HepG2 (cell line): ENCODE data around the gene DGKD. TPM values are rescaled to one million over a fixed set of nuclear protein-coding genes. Genes with fewer than 3 reads are reported as not detected.

ENCODE experiments used
- CEBPG ChIP-seq: IDR thresholded peaks from 2 replicates; pipeline ENCODE4 v1.6.1; 2016
- GTF3A ChIP-seq: sonication (generic); formaldehyde crosslinking; conservative IDR thresholded peaks from 2 replicates; pipeline ENCODE4 v1.4.0; 2020; ENCODE audit warnings: mild to moderate bottlenecking, missing genetic modification reagents
- HIVEP1 ChIP-seq: sonication (generic); formaldehyde crosslinking; IDR thresholded peaks from 2 replicates; pipeline ENCODE4 v1.4.0; 2020; ENCODE audit warnings: mild to moderate bottlenecking, missing genetic modification reagents
- HMG20A ChIP-seq: IDR thresholded peaks from 2 replicates; pipeline ENCODE4 v1.6.1; 2016; ENCODE audit warnings: borderline replicate concordance
- JUNB ChIP-seq: sonication (generic); formaldehyde crosslinking; IDR thresholded peaks from 2 replicates; pipeline ENCODE4 v1.8.0; 2022; ENCODE audit warnings: missing genetic modification reagents, mild to moderate bottlenecking, borderline replicate concordance
- MATR3 ChIP-seq: sonication (generic); formaldehyde crosslinking; IDR thresholded peaks from 2 replicates; pipeline ENCODE4 v1.4.0; 2020; ENCODE audit warnings: missing genetic modification reagents
- MIER3 ChIP-seq: IDR thresholded peaks from 2 replicates; pipeline ENCODE4 v1.6.1; 2016; ENCODE audit warnings: missing compliant biosample characterization, borderline replicate concordance
- PBX3 ChIP-seq: sonication (generic); formaldehyde crosslinking; IDR thresholded peaks from 2 replicates; pipeline ENCODE4 v1.8.1; 2023; ENCODE audit warnings: missing genetic modification reagents, inconsistent platforms, borderline replicate concordance
- PHF8 ChIP-seq: sonication (generic); formaldehyde crosslinking; IDR thresholded peaks from 2 replicates; pipeline ENCODE4 v1.5.0; 2020; ENCODE audit warnings: missing genetic modification reagents
- POLR2A ChIP-seq, 2 experiments: IDR thresholded peaks; 2 replicates each; pipeline ENCODE4 v1.6.1; 2011; ENCODE audit warnings: low read depth in 2 of 2, low read length in 2 of 2, mild to moderate bottlenecking in 1 of 2, moderate library complexity in 1 of 2; ENCODE audit not compliant: insufficient read depth in 1 of 2
- RFX1 ChIP-seq: fragments of 450-650 bp; IDR thresholded peaks from 2 replicates; pipeline ENCODE4 v1.6.1; 2017
- SALL2 ChIP-seq: sonication (generic); formaldehyde crosslinking; IDR thresholded peaks from 2 replicates; pipeline ENCODE4 v1.8.1; 2023; ENCODE audit warnings: mild to moderate bottlenecking, missing genetic modification reagents, inconsistent platforms
- SOX6 ChIP-seq, 2 experiments: fragments of 450-650 bp in 1 of 2; sonication (generic) in 1 of 2; formaldehyde crosslinking in 1 of 2; IDR thresholded peaks; 2 replicates each; pipeline versions ENCODE4 v1.4.0 to v1.6.1; 2017 to 2020; ENCODE audit warnings: antibody characterized with exemption in 1 of 2, mild to moderate bottlenecking in 1 of 2, missing genetic modification reagents in 1 of 2
- SP140L ChIP-seq: sonication (generic); formaldehyde crosslinking; IDR thresholded peaks from 2 replicates; pipeline ENCODE4 v1.4.0; 2020; ENCODE audit warnings: missing genetic modification reagents, borderline replicate concordance
- TBL1XR1 ChIP-seq: fragments of 150-350 bp; IDR thresholded peaks from 2 replicates; pipeline ENCODE4 v1.6.1; 2014; ENCODE audit warnings: borderline replicate concordance, low read length; ENCODE audit not compliant: partially characterized antibody
- ZNF296 ChIP-seq: sonication (generic); formaldehyde crosslinking; conservative IDR thresholded peaks from 2 replicates; pipeline ENCODE4 v1.5.0; 2020; ENCODE audit warnings: mild to moderate bottlenecking, missing genetic modification reagents
- ZNF432 ChIP-seq: sonication (generic); formaldehyde crosslinking; IDR thresholded peaks from 2 replicates; pipeline ENCODE4 v1.5.0; 2020; ENCODE audit warnings: missing genetic modification reagents, mild to moderate bottlenecking, borderline replicate concordance
- ZNF772 ChIP-seq: sonication (generic); formaldehyde crosslinking; IDR thresholded peaks from 2 replicates; pipeline ENCODE4 v1.5.0; 2020; ENCODE audit warnings: mild to moderate bottlenecking, missing genetic modification reagents
- ZNF780A ChIP-seq: sonication (generic); formaldehyde crosslinking; IDR thresholded peaks from 2 replicates; pipeline ENCODE4 v1.8.0; 2022; ENCODE audit warnings: mild to moderate bottlenecking, missing genetic modification reagents, moderate library complexity
- ZSCAN31 ChIP-seq: sonication (generic); formaldehyde crosslinking; IDR thresholded peaks from 2 replicates; pipeline ENCODE4 v1.5.0; 2020; ENCODE audit warnings: low read depth, mild to moderate bottlenecking, missing genetic modification reagents
- polyA plus RNA-seq, 8 experiments: library from polyadenylated mRNA; depleted of rRNA in 3 of 8; stranded (reverse) in 7 of 8; unstranded in 1 of 8; fragments of >200 nt; fragmentation: Illumina TruSeq in 4 of 8; extraction: Trizol in 4 of 8; gene quantifications; 2 replicates each; pipeline versions ENCODE4 v1.2.1 to v1.2.3, GENCODE V29; 2011 to 2016; ENCODE audit warnings: low read depth in 4 of 8, missing spikeins in 1 of 8, mixed read lengths in 1 of 8; ENCODE audit not compliant: insufficient read depth in 1 of 8
- total RNA-seq, 5 experiments: library from RNA; depleted of rRNA; stranded (reverse); fragments of >200 nt; fragmentation: Illumina TruSeq; extraction: Trizol; gene quantifications; 2 replicates each; pipeline ENCODE4 v1.2.3, GENCODE V29; 2016; ENCODE audit warnings: low read depth in 1 of 5
- TF ChIP-seq, protein P1 (sequence below): sonication (generic); formaldehyde crosslinking; IDR thresholded peaks from 2 replicates; pipeline ENCODE4 v1.8.1; 2023; ENCODE audit warnings: mild to moderate bottlenecking, missing genetic modification reagents
- TF ChIP-seq, protein P2 (sequence below): sonication (generic); formaldehyde crosslinking; IDR thresholded peaks from 2 replicates; pipeline ENCODE4 v1.5.1; 2020; ENCODE audit warnings: missing genetic modification reagents, mild to moderate bottlenecking, borderline replicate concordance
- TF ChIP-seq, protein P3 (sequence below): IDR thresholded peaks from 2 replicates; pipeline ENCODE4 v1.6.1; 2016; ENCODE audit warnings: low read depth, borderline replicate concordance
- TF ChIP-seq, protein P4 (sequence below): sonication (generic); formaldehyde crosslinking; IDR thresholded peaks from 2 replicates; pipeline ENCODE4 v1.5.0; 2020; ENCODE audit warnings: mild to moderate bottlenecking, missing genetic modification reagents

The DGKD gene
- total and polyA plus RNA-seq, 2 of the 13 experiments (the other 11 are each of a cell fraction or from before 2014, with no cell fraction given) = 24.5 to 33.2 TPM

GRCh38 chr2:233353769-233354499, at the start of gene DGKD (continued):
- TF ChIP-seq, protein P1, sequence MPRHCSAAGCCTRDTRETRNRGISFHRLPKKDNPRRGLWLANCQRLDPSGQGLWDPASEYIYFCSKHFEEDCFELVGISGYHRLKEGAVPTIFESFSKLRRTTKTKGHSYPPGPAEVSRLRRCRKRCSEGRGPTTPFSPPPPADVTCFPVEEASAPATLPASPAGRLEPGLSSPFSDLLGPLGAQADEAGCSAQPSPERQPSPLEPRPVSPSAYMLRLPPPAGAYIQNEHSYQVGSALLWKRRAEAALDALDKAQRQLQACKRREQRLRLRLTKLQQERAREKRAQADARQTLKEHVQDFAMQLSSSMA = no peak
- TF ChIP-seq, protein P2, sequence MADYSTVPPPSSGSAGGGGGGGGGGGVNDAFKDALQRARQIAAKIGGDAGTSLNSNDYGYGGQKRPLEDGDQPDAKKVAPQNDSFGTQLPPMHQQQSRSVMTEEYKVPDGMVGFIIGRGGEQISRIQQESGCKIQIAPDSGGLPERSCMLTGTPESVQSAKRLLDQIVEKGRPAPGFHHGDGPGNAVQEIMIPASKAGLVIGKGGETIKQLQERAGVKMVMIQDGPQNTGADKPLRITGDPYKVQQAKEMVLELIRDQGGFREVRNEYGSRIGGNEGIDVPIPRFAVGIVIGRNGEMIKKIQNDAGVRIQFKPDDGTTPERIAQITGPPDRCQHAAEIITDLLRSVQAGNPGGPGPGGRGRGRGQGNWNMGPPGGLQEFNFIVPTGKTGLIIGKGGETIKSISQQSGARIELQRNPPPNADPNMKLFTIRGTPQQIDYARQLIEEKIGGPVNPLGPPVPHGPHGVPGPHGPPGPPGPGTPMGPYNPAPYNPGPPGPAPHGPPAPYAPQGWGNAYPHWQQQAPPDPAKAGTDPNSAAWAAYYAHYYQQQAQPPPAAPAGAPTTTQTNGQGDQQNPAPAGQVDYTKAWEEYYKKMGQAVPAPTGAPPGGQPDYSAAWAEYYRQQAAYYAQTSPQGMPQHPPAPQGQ (CRISPR knock-in tag) = no peak
- no peak for TF ChIP-seq RFX1
- no peak for TF ChIP-seq SOX6 (IDR thresholded peaks at IDR 0.05)
- peak; percentile 74 for TF ChIP-seq SOX6 (CRISPR knock-in tag; IDR thresholded peaks at IDR 0.05)
- TF ChIP-seq POLR2A (IDR thresholded peaks at IDR 0.05; ENCODE audit: insufficient read depth in 1 of 2, low read depth in 2 of 2, low read length in 2 of 2) = peak; percentile 27 to 43; a peak in 2 of 4 replicates
- TF ChIP-seq, protein P3, sequence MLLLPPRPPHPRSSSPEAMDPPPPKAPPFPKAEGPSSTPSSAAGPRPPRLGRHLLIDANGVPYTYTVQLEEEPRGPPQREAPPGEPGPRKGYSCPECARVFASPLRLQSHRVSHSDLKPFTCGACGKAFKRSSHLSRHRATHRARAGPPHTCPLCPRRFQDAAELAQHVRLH (CRISPR knock-in tag) = no peak
- TF ChIP-seq CEBPG (CRISPR knock-in tag) = 0 out of 2 replicates have a peak, but pooled peaks have one; percentile 1
- no peak for TF ChIP-seq JUNB (CRISPR knock-in tag)
- peak; percentile 65 for TF ChIP-seq PHF8 (CRISPR knock-in tag)
- no peak for TF ChIP-seq MATR3
- TF ChIP-seq ZNF296 = no peak; the same call in 1 of the 2 replicates
- no peak for TF ChIP-seq ZNF780A
- TF ChIP-seq HIVEP1 = peak; percentile 85
- TF ChIP-seq ZNF772 (CRISPR knock-in tag) = no peak
- TF ChIP-seq, protein P4, sequence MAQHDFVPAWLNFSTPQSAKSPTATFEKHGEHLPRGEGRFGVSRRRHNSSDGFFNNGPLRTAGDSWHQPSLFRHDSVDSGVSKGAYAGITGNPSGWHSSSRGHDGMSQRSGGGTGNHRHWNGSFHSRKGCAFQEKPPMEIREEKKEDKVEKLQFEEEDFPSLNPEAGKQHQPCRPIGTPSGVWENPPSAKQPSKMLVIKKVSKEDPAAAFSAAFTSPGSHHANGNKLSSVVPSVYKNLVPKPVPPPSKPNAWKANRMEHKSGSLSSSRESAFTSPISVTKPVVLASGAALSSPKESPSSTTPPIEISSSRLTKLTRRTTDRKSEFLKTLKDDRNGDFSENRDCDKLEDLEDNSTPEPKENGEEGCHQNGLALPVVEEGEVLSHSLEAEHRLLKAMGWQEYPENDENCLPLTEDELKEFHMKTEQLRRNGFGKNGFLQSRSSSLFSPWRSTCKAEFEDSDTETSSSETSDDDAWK (CRISPR knock-in tag) = no peak
- TF ChIP-seq TBL1XR1 = no peak
- no peak for TF ChIP-seq HMG20A (CRISPR knock-in tag)
- TF ChIP-seq PBX3 (CRISPR knock-in tag) = no peak
- 0 out of 2 replicates have a peak, but pooled peaks have one; percentile 12 for TF ChIP-seq GTF3A (CRISPR knock-in tag)
- peak; percentile 19; the same call in 1 of the 2 replicates for TF ChIP-seq SALL2 (CRISPR knock-in tag)
- peak; percentile 47; the same call in 1 of the 2 replicates for TF ChIP-seq ZSCAN31
- TF ChIP-seq SP140L (CRISPR knock-in tag) = no peak
- no peak; the same call in 1 of the 2 replicates for TF ChIP-seq MIER3 (CRISPR knock-in tag)
- no peak for TF ChIP-seq ZNF432 (CRISPR knock-in tag)
